NCI-H1048 (cell line): ENCODE measurements around the gene EDA2R.

Experiments used
- DNase-seq: peaks from one replicate; lab custom pipeline; 2025; lab: John Stamatoyannopoulos, UW

Gene EDA2R, protein sequence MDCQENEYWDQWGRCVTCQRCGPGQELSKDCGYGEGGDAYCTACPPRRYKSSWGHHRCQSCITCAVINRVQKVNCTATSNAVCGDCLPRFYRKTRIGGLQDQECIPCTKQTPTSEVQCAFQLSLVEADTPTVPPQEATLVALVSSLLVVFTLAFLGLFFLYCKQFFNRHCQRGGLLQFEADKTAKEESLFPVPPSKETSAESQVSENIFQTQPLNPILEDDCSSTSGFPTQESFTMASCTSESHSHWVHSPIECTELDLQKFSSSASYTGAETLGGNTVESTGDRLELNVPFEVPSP

GRCh38 chrX:66638591-66639500 is at the start of gene EDA2R:
Gene EDA2R, minus strand, starts transcription at chrX:66639078. Its CDS starts 23,058 bp downstream, at chrX:66616020.
- DNase-seq = no peak

GRCh38 chrX:66684196-66684595 is 45.3 kb upstream of the EDA2R start:
- no peak for DNase-seq

DNA sequence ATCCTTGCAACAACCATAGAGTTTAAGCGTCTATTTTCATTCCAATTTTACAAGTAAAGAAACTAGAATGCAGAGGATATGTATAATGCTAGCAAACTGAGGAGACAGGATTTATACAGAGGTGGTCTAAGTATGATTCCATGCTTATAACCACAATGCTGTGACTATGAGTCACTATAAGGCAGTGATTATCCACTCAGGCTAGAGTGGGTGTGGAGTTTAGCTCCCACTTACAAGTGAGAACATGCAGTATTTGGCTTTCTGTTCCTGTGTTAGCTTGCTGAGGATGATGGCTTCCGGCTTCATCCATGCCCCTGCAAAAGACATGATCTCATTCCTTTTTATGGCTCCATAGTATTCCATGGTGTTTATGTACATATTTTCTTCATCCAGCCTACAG is 41.6 kb upstream of the EDA2R start:
- no peak for DNase-seq

DNA sequence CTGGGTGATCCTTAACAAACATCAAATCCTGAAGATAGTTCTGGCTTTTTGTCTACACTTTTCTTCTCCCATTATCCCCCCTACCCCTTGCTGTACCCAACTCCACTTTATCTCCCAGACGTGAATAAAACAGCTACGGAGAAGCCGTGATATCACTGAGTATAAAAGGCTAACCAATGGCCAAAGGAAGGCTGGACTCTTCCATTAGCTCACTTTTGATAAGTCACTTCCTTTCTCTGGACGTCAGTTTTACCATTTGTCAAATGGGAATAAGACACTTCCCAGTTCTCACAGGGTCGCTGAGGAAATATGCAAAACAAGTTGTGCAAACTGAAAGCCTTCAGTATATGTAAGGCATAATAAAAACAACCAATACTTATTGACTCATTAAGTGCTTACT is 38.6 kb upstream of the EDA2R start:
- DNase-seq = no peak

DNA sequence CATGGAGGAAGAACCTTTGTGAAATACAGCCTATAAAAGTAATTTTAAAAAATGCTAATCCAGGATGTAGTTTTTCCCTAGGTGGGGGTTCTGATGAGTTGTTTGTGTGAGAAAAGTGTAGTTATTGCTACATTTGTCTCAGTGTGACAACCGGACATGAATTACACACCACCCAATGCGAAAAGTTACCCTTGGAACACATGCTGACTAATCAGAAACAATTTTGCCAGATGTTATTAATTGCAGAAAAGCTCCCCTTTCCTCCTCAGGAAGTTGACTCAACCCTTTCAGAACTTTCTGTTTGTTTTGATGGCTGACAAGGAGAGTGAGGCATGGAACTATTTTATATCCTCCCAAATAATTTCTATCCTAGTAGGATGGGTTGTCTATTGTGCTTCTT is 38.1 kb upstream of the EDA2R start:
- DNase-seq = no peak

DNA sequence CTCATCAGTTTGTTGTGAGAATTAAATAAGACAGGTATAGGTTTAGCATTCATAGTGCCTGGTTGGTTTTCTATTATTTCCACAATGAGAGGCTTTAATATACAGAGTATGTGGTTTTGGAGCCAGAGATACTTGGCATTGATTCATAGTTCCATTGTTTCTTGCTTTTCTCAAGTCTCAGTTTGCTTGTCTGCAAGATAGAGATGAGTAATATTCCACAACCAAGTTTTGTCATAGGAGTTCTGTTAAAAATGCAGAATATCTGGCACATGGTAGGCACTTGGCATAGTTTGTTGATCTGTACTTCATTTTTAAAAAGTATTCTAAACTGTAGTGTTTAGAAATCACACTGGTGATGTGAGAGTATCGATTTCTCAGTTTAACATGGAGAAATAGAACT is 37.5 kb upstream of the EDA2R start:
- no peak for DNase-seq

DNA sequence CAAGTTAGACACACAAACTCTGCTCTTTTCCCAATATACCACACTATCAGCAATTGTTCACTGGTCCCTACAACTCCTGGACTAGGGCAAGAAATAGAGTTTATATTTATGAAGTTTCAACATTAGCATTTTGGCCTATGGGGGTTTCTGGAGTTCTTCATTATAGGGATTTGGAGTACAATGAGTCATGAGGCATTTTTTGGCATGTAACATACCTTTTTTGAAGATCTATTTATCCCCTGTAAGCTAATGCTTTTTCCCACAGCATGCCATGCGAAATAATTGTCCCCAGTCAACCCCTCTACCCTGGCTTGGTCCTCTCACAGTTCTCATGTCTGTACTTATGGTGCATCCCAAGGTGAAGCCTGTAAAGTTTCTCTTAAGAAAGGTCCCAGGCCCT is 36.7 kb upstream of the EDA2R start:
- DNase-seq = no peak

GRCh38 chrX:66674506-66674905 is 35.6 kb upstream of the EDA2R start:
- no peak for DNase-seq

- DNase-seq = no peak
These were observed 33.2 kb upstream of the EDA2R start for GRCh38 chrX:66672106-66672505.

DNA sequence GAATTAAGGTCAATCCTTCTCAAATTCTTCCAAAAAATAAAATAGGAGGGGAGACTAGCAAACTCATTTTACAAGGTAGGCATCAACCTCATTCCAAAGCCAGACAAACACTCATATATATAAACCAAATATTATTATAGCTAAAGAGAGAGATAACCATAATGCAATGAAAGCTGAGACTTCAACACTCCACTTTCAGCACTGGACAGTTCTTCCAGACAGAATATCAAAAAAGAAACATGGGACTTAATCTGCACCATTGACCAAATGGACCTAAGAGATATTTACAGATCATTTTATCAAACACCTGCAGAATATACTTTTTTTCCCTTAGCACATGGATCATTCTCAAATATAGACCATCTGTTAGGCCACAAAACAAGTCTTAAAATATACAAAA is 15.5 kb upstream of the EDA2R start:
- no peak for DNase-seq

DNA sequence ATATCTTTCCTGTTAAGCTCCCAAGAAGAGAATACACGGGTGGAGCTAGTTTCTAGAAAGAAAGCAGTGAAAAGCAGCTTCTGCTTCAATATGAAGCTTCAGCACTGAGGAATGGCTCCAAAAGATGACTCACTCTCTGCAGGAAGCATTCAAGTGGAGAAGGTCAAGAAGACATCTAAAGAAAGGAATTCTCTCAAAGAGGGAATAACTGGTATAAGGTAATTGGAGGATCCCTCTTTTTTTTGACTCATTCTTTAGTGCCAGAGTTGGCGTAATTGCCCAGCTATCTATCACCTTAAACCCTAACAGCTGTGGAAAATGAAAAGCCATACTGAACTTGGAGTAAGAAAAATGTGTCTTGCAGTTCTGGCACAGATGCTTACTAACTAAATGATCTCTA is 3.5 kb downstream of the EDA2R start:
- no peak for DNase-seq

GRCh38 chrX:66634272-66634671 is 4.6 kb downstream of the EDA2R start:
- no peak for DNase-seq

- DNase-seq = no peak
These were observed 5.3 kb downstream of the EDA2R start for GRCh38 chrX:66633541-66633940.

GRCh38 chrX:66632981-66633380 is 5.9 kb downstream of the EDA2R start:
- no peak for DNase-seq

- no peak for DNase-seq
These were observed 6.4 kb downstream of the EDA2R start for GRCh38 chrX:66632473-66632872.

- no peak for DNase-seq
These were observed 13.4 kb downstream of the EDA2R start for GRCh38 chrX:66625525-66625924.

- no peak for DNase-seq
These were observed 16.7 kb downstream of the EDA2R start for GRCh38 chrX:66622209-66622608.

DNA sequence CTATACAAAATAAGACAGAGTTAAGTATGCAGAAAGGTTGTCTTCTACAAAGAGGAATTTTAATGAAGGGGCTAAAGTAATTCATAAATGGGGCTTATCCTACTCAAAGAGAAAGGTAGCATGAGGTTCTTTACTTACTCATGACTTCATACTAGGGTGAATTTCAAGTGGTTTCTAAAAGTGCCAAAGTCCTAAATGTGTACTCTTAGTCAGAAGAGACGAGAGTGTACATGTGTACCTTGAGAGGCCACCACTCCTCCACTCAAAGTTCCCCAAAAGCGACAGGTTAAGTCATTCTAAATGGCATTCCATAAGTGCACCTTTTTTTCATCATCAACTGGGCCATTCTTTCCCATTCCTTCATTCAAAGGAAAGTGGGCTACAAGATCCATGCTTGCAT is 21.9 kb downstream of the EDA2R start:
- DNase-seq = no peak

DNA sequence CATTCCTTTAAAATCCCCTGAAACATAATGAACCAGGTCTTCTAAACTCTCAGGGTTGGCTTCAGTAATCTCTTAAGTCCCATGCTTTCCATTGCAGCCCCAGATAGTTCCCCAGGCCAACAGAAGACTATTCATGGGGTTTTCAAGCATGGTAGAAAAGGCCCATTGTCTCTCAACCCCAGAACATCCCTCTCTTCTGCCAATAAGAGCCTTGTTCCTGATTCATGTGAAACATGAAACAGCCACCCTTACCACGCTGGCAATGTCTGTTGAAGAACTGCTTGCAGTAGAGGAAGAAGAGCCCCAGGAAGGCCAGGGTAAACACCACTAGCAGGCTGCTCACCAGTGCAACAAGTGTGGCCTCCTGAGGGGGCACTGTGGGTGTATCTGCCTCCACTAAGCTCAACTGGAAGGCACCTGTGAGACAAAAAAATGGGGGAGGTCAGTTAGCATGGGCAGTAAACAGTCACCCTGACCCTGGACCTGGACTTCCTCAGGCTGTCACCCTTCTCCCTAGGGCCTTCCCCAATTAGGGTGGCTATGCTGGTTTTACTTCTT is 36.4 kb downstream of the EDA2R start:
- no peak for DNase-seq

DNA sequence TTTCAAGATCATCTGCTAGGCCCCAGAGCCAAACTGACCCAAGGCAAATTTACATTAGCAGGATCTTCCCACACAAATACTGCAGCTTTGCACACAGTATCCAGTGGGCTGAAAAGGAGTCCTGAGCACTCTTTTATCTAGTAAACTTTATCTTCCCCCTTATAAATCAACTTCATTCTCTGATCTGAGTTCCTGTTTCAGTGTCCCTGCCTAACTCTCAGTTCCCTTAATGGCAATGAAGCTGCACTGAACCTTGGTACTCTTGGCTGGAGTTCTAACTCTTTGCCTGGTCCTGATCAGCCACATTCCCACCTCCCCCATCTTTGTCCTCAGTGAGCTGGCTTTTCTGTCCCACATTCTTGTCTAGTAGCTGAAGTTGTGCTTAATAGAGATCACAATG is 37.4 kb downstream of the EDA2R start:
- DNase-seq = no peak

DNA sequence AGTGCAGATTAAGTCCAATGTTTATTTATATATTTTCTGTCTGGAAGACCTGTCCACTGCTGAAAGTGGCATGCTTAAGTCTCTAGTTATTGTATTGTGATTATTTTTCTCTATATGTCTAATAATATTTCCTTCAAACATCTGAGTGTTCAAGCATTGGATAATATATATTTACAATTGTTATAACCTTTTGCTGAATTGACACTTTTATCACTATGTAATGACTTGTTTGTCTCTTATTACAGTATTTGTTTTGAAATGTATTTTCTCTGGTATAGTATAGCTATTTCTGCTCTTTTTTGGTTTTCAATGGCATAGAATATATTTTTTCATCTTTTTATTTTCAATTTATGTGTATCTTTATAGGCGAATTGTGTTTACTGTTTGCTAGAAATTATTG is 59.7 kb downstream of the EDA2R start:
- no peak for DNase-seq

DNA sequence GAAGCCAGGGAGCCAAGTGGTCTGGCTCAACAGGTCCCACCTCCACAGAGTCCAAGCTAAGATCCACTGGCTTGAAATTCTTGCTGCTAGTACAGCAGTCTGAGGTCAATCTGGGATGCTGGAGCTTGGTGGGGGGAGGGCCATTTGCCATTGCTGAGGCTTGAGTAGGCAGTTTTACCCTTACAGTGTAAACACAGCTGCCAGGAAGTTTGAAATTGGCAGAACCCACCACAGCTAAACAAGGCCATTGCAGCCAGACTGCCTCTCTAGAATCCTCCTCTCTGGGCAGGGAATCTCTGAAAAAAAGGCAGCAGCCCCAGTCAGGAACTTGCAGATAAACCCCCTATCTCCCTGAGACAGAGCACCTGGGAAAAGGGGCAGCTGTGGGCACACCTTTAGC is 84.9 kb downstream of the EDA2R start:
- no peak for DNase-seq

DNA sequence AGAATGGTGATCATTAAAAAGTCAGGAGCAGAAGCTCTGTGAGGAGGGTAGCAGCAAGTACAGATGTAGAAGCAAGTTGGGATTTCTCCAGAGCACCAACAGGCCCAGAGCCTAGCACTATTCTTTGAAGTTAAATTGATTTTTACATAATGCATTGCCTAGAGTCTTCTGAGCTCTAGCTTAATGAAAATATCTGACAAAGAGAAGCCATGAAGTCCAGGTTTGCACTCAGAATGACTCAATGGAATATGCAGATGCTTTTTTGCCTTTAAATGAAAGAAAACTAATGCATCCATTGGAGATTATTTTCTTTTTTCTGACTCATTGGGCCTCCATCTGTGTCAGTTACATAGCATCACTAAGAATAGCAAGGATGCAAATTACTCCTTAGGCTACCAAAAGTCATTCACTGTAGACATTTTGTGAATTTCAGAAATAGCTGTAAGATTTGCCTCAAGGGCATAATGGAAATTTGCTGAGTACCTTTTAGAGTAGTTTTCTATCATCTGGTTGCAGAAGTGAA is 91.0 kb downstream of the EDA2R start:
- no peak for DNase-seq
